Measurements from ENCODE around the gene DENND1A.

DENND1A gene

GRCh38 chr9:123378956-123379660, 550.8 kb downstream of the DENND1A start:
- no peaks in the 10 kb centered on the region for H3K9me3 Mint-ChIP-seq
- H3K36me3 Mint-ChIP-seq, result peaks cover 29% of the 10 kb centered on the region
- no peak overlapping the region for H3K27ac Mint-ChIP-seq
- peaks cover 14% of the 10 kb centered on the region for H3K27me3 Mint-ChIP-seq
- H3K4me3 Mint-ChIP-seq, result no peak overlapping the region
- ATAC-seq, result peak; percentile 2
- peaks cover 13% of the 10 kb centered on the region for H3K4me1 Mint-ChIP-seq

GRCh38 chr9:123378025-123378424, 551.9 kb downstream of the DENND1A start:
- H3K9me3 Mint-ChIP-seq, result no peaks in the 10 kb centered on the region
- H3K27ac Mint-ChIP-seq, result no peak overlapping the region
- no peak for ATAC-seq
- peaks cover 31% of the 10 kb centered on the region for H3K36me3 Mint-ChIP-seq
- H3K4me1 Mint-ChIP-seq, result peaks cover 15% of the 10 kb centered on the region
- H3K27me3 Mint-ChIP-seq, result peaks cover 20% of the 10 kb centered on the region
- no peak overlapping the region for H3K4me3 Mint-ChIP-seq

- H3K9me3 Mint-ChIP-seq, result no peaks in the 10 kb centered on the region
- H3K4me3 Mint-ChIP-seq, result no peak overlapping the region
- H3K27me3 Mint-ChIP-seq, result peaks cover 26% of the 10 kb centered on the region
- no peak for ATAC-seq
- peaks cover 37% of the 10 kb centered on the region for H3K36me3 Mint-ChIP-seq
- H3K27ac Mint-ChIP-seq, result no peak overlapping the region
- H3K4me1 Mint-ChIP-seq, result peaks cover 21% of the 10 kb centered on the region
Measured at GRCh38 chr9:123377211-123377971, 552.5 kb downstream of the DENND1A start.

- peaks cover 36% of the 10 kb centered on the region for H3K27me3 Mint-ChIP-seq
- H3K4me3 Mint-ChIP-seq, result no peak overlapping the region
- peaks cover 30% of the 10 kb centered on the region for H3K4me1 Mint-ChIP-seq
Measured at GRCh38 chr9:123376218-123377071, 553.5 kb downstream of the DENND1A start.

GRCh38 chr9:123375469-123376132, 554.3 kb downstream of the DENND1A start:
- H3K4me3 Mint-ChIP-seq, result no peak overlapping the region
- H3K9me3 Mint-ChIP-seq, result no peaks in the 10 kb centered on the region
- peaks cover 49% of the 10 kb centered on the region for H3K36me3 Mint-ChIP-seq
- no peak overlapping the region for H3K27ac Mint-ChIP-seq
- peaks cover 44% of the 10 kb centered on the region for H3K27me3 Mint-ChIP-seq
- peaks cover 30% of the 10 kb centered on the region for H3K4me1 Mint-ChIP-seq
- no peak for ATAC-seq

More at GRCh38 chr9:123376218-123377071, 553.5 kb downstream of the DENND1A start:
- no peak for ATAC-seq
- H3K36me3 Mint-ChIP-seq, result peaks cover 46% of the 10 kb centered on the region
- no peaks in the 10 kb centered on the region for H3K9me3 Mint-ChIP-seq
- H3K27ac Mint-ChIP-seq, result no peak overlapping the region

GRCh38 chr9:123373946-123374345, 556.0 kb downstream of the DENND1A start:
- ATAC-seq, result no peak
- H3K4me3 Mint-ChIP-seq, result no peak overlapping the region
- H3K36me3 Mint-ChIP-seq, result peaks cover 63% of the 10 kb centered on the region
- H3K9me3 Mint-ChIP-seq, result no peaks in the 10 kb centered on the region
- peaks cover 55% of the 10 kb centered on the region for H3K27me3 Mint-ChIP-seq
- H3K27ac Mint-ChIP-seq, result no peak overlapping the region
- H3K4me1 Mint-ChIP-seq, result peaks cover 30% of the 10 kb centered on the region

- H3K4me1 Mint-ChIP-seq, result peaks cover 30% of the 10 kb centered on the region
- H3K9me3 Mint-ChIP-seq, result no peaks in the 10 kb centered on the region
- H3K27ac Mint-ChIP-seq, result no peak overlapping the region
- no peak for ATAC-seq
- peaks cover 67% of the 10 kb centered on the region for H3K36me3 Mint-ChIP-seq
- peaks cover 59% of the 10 kb centered on the region for H3K27me3 Mint-ChIP-seq
- H3K4me3 Mint-ChIP-seq, result no peak overlapping the region
Measured at GRCh38 chr9:123373447-123373923, 556.4 kb downstream of the DENND1A start.

- H3K27me3 Mint-ChIP-seq, result peaks cover 65% of the 10 kb centered on the region
- H3K9me3 Mint-ChIP-seq, result no peaks in the 10 kb centered on the region
- peak overlapping the region; percentile 27 for H3K27ac Mint-ChIP-seq
- peak overlapping the region; percentile 15 for H3K4me3 Mint-ChIP-seq
- ATAC-seq, result no peak
- H3K36me3 Mint-ChIP-seq, result peaks cover 67% of the 10 kb centered on the region
- peaks cover 30% of the 10 kb centered on the region for H3K4me1 Mint-ChIP-seq
Measured at GRCh38 chr9:123372766-123373446, 557.0 kb downstream of the DENND1A start.

- ATAC-seq, result no peak
- Mint-ChIP-seq H3K9me3 (no peaks in the 10 kb centered on the region), H3K4me1 (peaks cover 30% of the 10 kb centered on the region), H3K27me3 (peaks cover 74% of the 10 kb centered on the region), H3K4me3 (no peak overlapping the region), H3K27ac (peak overlapping the region; percentile 27), H3K36me3 (peaks cover 77% of the 10 kb centered on the region)
Measured at GRCh38 chr9:123371805-123372590, 557.9 kb downstream of the DENND1A start.

- peaks cover 73% of the 10 kb centered on the region for H3K36me3 Mint-ChIP-seq
- no peaks in the 10 kb centered on the region for H3K9me3 Mint-ChIP-seq
- H3K4me3 Mint-ChIP-seq, result no peak overlapping the region
- peaks cover 30% of the 10 kb centered on the region for H3K4me1 Mint-ChIP-seq
- ATAC-seq, result no peak
- H3K27me3 Mint-ChIP-seq, result peaks cover 75% of the 10 kb centered on the region
- no peak overlapping the region for H3K27ac Mint-ChIP-seq
Measured at GRCh38 chr9:123371228-123371584, 558.7 kb downstream of the DENND1A start.

- Mint-ChIP-seq H3K4me1 (peaks cover 30% of the 10 kb centered on the region), H3K4me3 (no peak overlapping the region), H3K9me3 (no peaks in the 10 kb centered on the region), H3K36me3 (peaks cover 75% of the 10 kb centered on the region), H3K27me3 (peaks cover 77% of the 10 kb centered on the region), H3K27ac (no peak overlapping the region)
- no peak for ATAC-seq
Measured at GRCh38 chr9:123370526-123371227, 559.2 kb downstream of the DENND1A start.

GRCh38 chr9:123370108-123370507, 559.8 kb downstream of the DENND1A start:
- Mint-ChIP-seq H3K27me3 (peaks cover 79% of the 10 kb centered on the region), H3K27ac (no peak overlapping the region)

GRCh38 chr9:123369296-123369695, 560.6 kb downstream of the DENND1A start:
- Mint-ChIP-seq H3K27me3 (peaks cover 73% of the 10 kb centered on the region), H3K36me3 (peaks cover 74% of the 10 kb centered on the region), H3K4me3 (no peak overlapping the region), H3K9me3 (no peaks in the 10 kb centered on the region), H3K4me1 (peaks cover 19% of the 10 kb centered on the region), H3K27ac (no peak overlapping the region)
- no peak for ATAC-seq

More at GRCh38 chr9:123370108-123370507, 559.8 kb downstream of the DENND1A start:
- no peak for ATAC-seq
- H3K4me1 Mint-ChIP-seq, result peaks cover 27% of the 10 kb centered on the region
- peaks cover 80% of the 10 kb centered on the region for H3K36me3 Mint-ChIP-seq
- no peaks in the 10 kb centered on the region for H3K9me3 Mint-ChIP-seq
- no peak overlapping the region for H3K4me3 Mint-ChIP-seq
